OCI-LY3 (cell line): ENCODE results near the gene GPATCH4.

Experiments
- EZH2phosphoT487 ChIP-seq: fragments of 200-600 bp; shearing (Covaris generic); IDR thresholded peaks from 2 replicates; pipeline ENCODE4 v1.6.1; 2018; ENCODE audit warnings: antibody characterized with exemption, mixed run types, low read depth
- TF ChIP-seq, protein P1 (sequence below): fragments of 200-600, 300-600 bp; sonication (generic); IDR thresholded peaks from 2 replicates; pipeline ENCODE4 v1.5.1; 2014; ENCODE audit warnings: antibody characterized with exemption, low read length, low read depth

DNA sequence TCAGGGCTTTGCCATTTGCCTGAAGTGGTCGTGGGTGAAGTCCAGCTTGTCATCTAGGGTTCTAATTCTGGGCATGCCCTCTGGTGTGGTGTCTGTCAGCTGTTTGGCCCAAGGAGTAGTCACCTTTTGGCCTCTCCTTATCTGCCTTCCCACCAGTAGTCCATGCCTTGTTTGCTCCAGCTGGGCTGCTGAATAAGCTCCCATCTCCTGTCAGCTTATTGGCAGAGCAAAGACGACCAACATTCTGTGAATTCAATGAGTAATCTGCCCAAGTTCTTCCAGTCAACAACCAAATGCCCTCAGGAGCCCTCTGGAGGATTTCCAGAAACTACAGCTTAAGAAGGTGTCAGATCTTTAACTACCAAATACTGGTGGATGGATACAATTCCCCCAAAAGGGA is 47.7 kb upstream of the GPATCH4 start:
- no peak for TF ChIP-seq EZH2phosphoT487
- TF ChIP-seq, protein P1, sequence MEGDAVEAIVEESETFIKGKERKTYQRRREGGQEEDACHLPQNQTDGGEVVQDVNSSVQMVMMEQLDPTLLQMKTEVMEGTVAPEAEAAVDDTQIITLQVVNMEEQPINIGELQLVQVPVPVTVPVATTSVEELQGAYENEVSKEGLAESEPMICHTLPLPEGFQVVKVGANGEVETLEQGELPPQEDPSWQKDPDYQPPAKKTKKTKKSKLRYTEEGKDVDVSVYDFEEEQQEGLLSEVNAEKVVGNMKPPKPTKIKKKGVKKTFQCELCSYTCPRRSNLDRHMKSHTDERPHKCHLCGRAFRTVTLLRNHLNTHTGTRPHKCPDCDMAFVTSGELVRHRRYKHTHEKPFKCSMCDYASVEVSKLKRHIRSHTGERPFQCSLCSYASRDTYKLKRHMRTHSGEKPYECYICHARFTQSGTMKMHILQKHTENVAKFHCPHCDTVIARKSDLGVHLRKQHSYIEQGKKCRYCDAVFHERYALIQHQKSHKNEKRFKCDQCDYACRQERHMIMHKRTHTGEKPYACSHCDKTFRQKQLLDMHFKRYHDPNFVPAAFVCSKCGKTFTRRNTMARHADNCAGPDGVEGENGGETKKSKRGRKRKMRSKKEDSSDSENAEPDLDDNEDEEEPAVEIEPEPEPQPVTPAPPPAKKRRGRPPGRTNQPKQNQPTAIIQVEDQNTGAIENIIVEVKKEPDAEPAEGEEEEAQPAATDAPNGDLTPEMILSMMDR, result no peak
